IMR-90 (cell line): ENCODE measurements around the gene ARL8B. TPM values are rescaled to one million over a fixed set of nuclear protein-coding genes. Genes with fewer than 3 reads are reported as not detected.
A peak's percentile ranks its signal among the peaks of the same experiment; 100 is the strongest.

Source experiments
- ATAC-seq: fragments of 200-7000 bp; cut with Tn5 transposase; 2 replicates; pipeline ENCODE4 v1.9.1; 2020; ENCODE audit warnings: low read depth, mild to moderate bottlenecking, moderate library complexity
- BruUV-seq: library from RNA; stranded (reverse); fragments of 400-500 nt; replicated peaks from 2 replicates; lab custom pipeline; 2021; lab: Mats Ljungman, UMichigan
- CTCF ChIA-PET: fragments of 300-600 bp; formaldehyde crosslinking; extraction: SDS; loops from one replicate; lab custom pipeline; 2021; ENCODE audit warnings: antibody characterized with exemption; lab: Yijun Ruan, JAX
- POLR2A ChIA-PET: fragments of 300-600 bp; sonication (Branson Sonifier 250); formaldehyde crosslinking; loops from one replicate; lab custom pipeline; 2022; ENCODE audit warnings: antibody characterized with exemption; ENCODE audit not compliant: unreplicated experiment; lab: Charles Lee
- DNase-seq: peaks from one replicate; pipeline ENCODE4 v3.0.0; 2013
- H2AFZ ChIP-seq: replicated peaks from 2 replicates; pipeline ENCODE3; 2013; ENCODE audit warnings: low read length, mild to moderate bottlenecking; ENCODE audit not compliant: poor library complexity
- H2AK5ac ChIP-seq: 2 replicates; pipeline ENCODE4 v1.6.1; 2013; ENCODE audit warnings: low read depth, low read length, inconsistent platforms
- H2AK9ac ChIP-seq: replicated peaks from 2 replicates; pipeline ENCODE3; 2013; ENCODE audit warnings: mild to moderate bottlenecking, low read depth, low read length, moderate library complexity; ENCODE audit not compliant: poor library complexity
- H2BK120ac ChIP-seq: 2 replicates; pipeline ENCODE4 v1.6.1; 2013; ENCODE audit warnings: low read depth, low read length, inconsistent platforms
- H2BK15ac ChIP-seq: 3 replicates; pipeline ENCODE4 v1.6.1; 2013; ENCODE audit warnings: low read depth, low read length, inconsistent platforms
- H2BK20ac ChIP-seq: 2 replicates; pipeline ENCODE4 v1.6.1; 2013; ENCODE audit warnings: low read depth, mild to moderate bottlenecking, inconsistent platforms, low read length, moderate library complexity
- H2BK5ac ChIP-seq: 2 replicates; pipeline ENCODE4 v1.6.1; 2013; ENCODE audit warnings: mild to moderate bottlenecking, low read depth, low read length, inconsistent platforms; ENCODE audit not compliant: poor library complexity, severe bottlenecking
- H3K14ac ChIP-seq: replicated peaks from 2 replicates; pipeline ENCODE4 v1.6.1; 2013; ENCODE audit warnings: low read depth, low read length, inconsistent platforms
- H3K18ac ChIP-seq: 2 replicates; pipeline ENCODE4 v1.6.1; 2013; ENCODE audit warnings: low read depth, low read length, control low read depth
- H3K23ac ChIP-seq: 2 replicates; pipeline ENCODE4 v1.6.1; 2013; ENCODE audit warnings: low read depth, low read length, inconsistent platforms
- H3K27ac ChIP-seq: 2 replicates; pipeline ENCODE4 v1.5.1; 2013; ENCODE audit warnings: mild to moderate bottlenecking, control low read depth, low read length; ENCODE audit not compliant: insufficient read depth
- H3K27me3 ChIP-seq: 2 replicates; pipeline ENCODE4 v1.6.1; 2013; ENCODE audit warnings: low read length; ENCODE audit not compliant: control insufficient read depth, insufficient read depth
- H3K36me3 ChIP-seq: 2 replicates; pipeline ENCODE4 v1.6.1; 2013; ENCODE audit warnings: low read length, mixed read lengths; ENCODE audit not compliant: control insufficient read depth, insufficient read depth
- H3K4ac ChIP-seq: 2 replicates; pipeline ENCODE4 v1.6.1; 2013; ENCODE audit warnings: low read depth, low read length, inconsistent platforms
- H3K4me1 ChIP-seq: 2 replicates; pipeline ENCODE4 v1.6.1; 2013; ENCODE audit warnings: low read length, mixed read lengths; ENCODE audit not compliant: control insufficient read depth, insufficient read depth
- H3K4me2 ChIP-seq: 2 replicates; pipeline ENCODE4 v1.6.1; 2013; ENCODE audit warnings: low read depth, mild to moderate bottlenecking, control low read depth, low read length, moderate library complexity
- H3K4me3 ChIP-seq: 2 replicates; pipeline ENCODE4 v1.5.1; 2013; ENCODE audit warnings: low read depth, mild to moderate bottlenecking, control low read depth, low read length, moderate library complexity; ENCODE audit not compliant: insufficient read depth
- H3K56ac ChIP-seq: 2 replicates; pipeline ENCODE4 v1.6.1; 2013; ENCODE audit warnings: low read length, inconsistent platforms; ENCODE audit not compliant: insufficient read depth; ENCODE audit errors: extremely low read depth
- H3K79me1 ChIP-seq, 2 experiments: 2 replicates each; pipeline ENCODE4 v1.6.1; 2013; ENCODE audit warnings: low read length in 2 of 2, inconsistent platforms in 1 of 2, low read depth in 1 of 2
- H3K9ac ChIP-seq: 2 replicates; pipeline ENCODE4 v1.6.1; 2013; ENCODE audit warnings: low read depth, low read length, control low read depth
- H3K9me1 ChIP-seq: 2 replicates; pipeline ENCODE4 v1.6.1; 2013; ENCODE audit warnings: low read length, inconsistent platforms; ENCODE audit not compliant: insufficient read depth
- H3K9me3 ChIP-seq: 2 replicates; pipeline ENCODE4 v1.6.1; 2013; ENCODE audit warnings: low read length; ENCODE audit not compliant: control insufficient read depth, insufficient read depth
- H4K20me1 ChIP-seq: 2 replicates; pipeline ENCODE4 v1.6.1; 2013; ENCODE audit warnings: low read length, inconsistent platforms; ENCODE audit not compliant: insufficient read depth
- H4K5ac ChIP-seq: 2 replicates; pipeline ENCODE4 v1.6.1; 2013; ENCODE audit warnings: mild to moderate bottlenecking, low read depth, low read length, control low read depth
- H4K8ac ChIP-seq, 2 experiments: 2 replicates each; pipeline ENCODE4 v1.6.1; 2013; ENCODE audit warnings: low read depth in 2 of 2, low read length in 2 of 2, control low read depth in 1 of 2, inconsistent platforms in 1 of 2
- H4K91ac ChIP-seq: 2 replicates; pipeline ENCODE4 v1.6.1; 2013; ENCODE audit warnings: low read depth, low read length, inconsistent platforms; ENCODE audit not compliant: insufficient read depth
- CEBPB ChIP-seq: IDR thresholded peaks from 2 replicates; pipeline ENCODE4 v1.6.1; 2012; ENCODE audit warnings: low read depth, low read length, improper control_type of control experiment
- CHD1 ChIP-seq: IDR thresholded peaks from 2 replicates; pipeline ENCODE4 v1.6.1; 2012; ENCODE audit warnings: low read depth, low read length, improper control_type of control experiment
- FOS ChIP-seq: fragments of 150-350 bp; IDR thresholded peaks from 2 replicates; pipeline ENCODE4 v1.6.1; 2016; ENCODE audit warnings: low read depth, low read length
- MAFK ChIP-seq: IDR thresholded peaks from 2 replicates; pipeline ENCODE4 v1.6.1; 2012; ENCODE audit warnings: low read depth, low read length, improper control_type of control experiment
- MAZ ChIP-seq: IDR thresholded peaks from 2 replicates; pipeline ENCODE4 v1.6.1; 2012; ENCODE audit warnings: low read depth, mild to moderate bottlenecking, low read length, improper control_type of control experiment, moderate library complexity, borderline replicate concordance
- MXI1 ChIP-seq: IDR thresholded peaks from 2 replicates; pipeline ENCODE4 v1.6.1; 2012; ENCODE audit warnings: low read depth, mild to moderate bottlenecking, low read length, moderate library complexity, borderline replicate concordance
- NFE2L2 ChIP-seq: fragments of 150-350 bp; IDR thresholded peaks from 2 replicates; pipeline ENCODE4 v1.6.1; 2016; ENCODE audit warnings: low read depth, mild to moderate bottlenecking, low read length
- POLR2A ChIP-seq: IDR thresholded peaks from 2 replicates; pipeline ENCODE4 v1.6.1; 2012; ENCODE audit warnings: mild to moderate bottlenecking, low read depth, low read length
- RAD21 ChIP-seq: IDR thresholded peaks from 2 replicates; pipeline ENCODE4 v1.6.1; 2012; ENCODE audit warnings: low read length, improper control_type of control experiment
- RCOR1 ChIP-seq: IDR thresholded peaks from 2 replicates; pipeline ENCODE4 v1.6.1; 2012; ENCODE audit warnings: mild to moderate bottlenecking, low read length, improper control_type of control experiment; ENCODE audit not compliant: insufficient replicate concordance
- WGBS, 2 experiments: methylation state at CpG; one replicate each; pipeline versions ENCODE4 v1.1.5 to v1.1.7; 2013; ENCODE audit warnings: missing lambda C conversion rate in 2 of 2; ENCODE audit not compliant: insufficient read length in 1 of 2; ENCODE audit errors: extremely low coverage in 2 of 2; 5-methylcytosine and 5-hydroxymethylcytosine counted together
- dilution Hi-C: fragments of 300-500 bp; cut with HindIII; formaldehyde crosslinking; loops from one replicate; pipeline ENCODE4 v1.14.3; 2018; ENCODE audit warnings: low sequenced_read_pairs; ENCODE audit not compliant: unreplicated experiment
- in situ Hi-C: fragments of 300-500 bp; cut with MboI; formaldehyde crosslinking; loops from 3 replicates; pipeline ENCODE4 v1.14.3; 2019; ENCODE audit warnings: low sequenced_read_pairs, inconsistent platforms, mixed read lengths
- intact Hi-C: fragments of 100-400 bp; cut with micrococcal nuclease; formaldehyde crosslinking; loops from 2 replicates; pipeline ENCODE4 v1.10.0; 2022
- polyA plus RNA-seq, 3 experiments: library from polyadenylated mRNA; depleted of rRNA; stranded (reverse); fragments of >200 nt; gene quantifications; 2 replicates each; pipeline ENCODE4 v1.2.3, GENCODE V29; 2012; ENCODE audit warnings: low replicate concordance in 1 of 3
- total RNA-seq: library from RNA; depleted of rRNA; stranded (reverse); fragments of >200 nt; gene quantifications from 2 replicates; pipeline ENCODE4 v1.2.3, GENCODE V29; 2012
- TF ChIP-seq, protein P1 (sequence below): fragments of 150-350 bp; IDR thresholded peaks from 2 replicates; pipeline ENCODE4 v1.6.1; 2017; ENCODE audit warnings: mild to moderate bottlenecking, antibody characterized with exemption, low read length, low read depth
- TF ChIP-seq, protein P2 (sequence below): conservative IDR thresholded peaks from 2 replicates; pipeline ENCODE4 v1.5.1; 2012; ENCODE audit warnings: mild to moderate bottlenecking, low read depth, low read length, improper control_type of control experiment

Gene ARL8B
- total and polyA plus RNA-seq, 2 of the 4 experiments (the other 2 are of a cell fraction) = 32.3 to 47.0 TPM

GRCh38 chr3:5122741-5123706, 932 bp downstream of the ARL8B start:
- ChIA-PET POLR2A (no interaction called here), CTCF (no interaction called here)
- in situ Hi-C loops (loop anchor here (10.0 kb wide), 1 partner anchor 138 kb away; no protein-coding TSS in a partner anchor), dilution Hi-C loops (no loop called here), intact Hi-C loops (loop anchor here (1.0 to 5.0 kb wide), 5 partner anchors 64 to 466 kb away; partner anchors contain the start of genes BHLHE40 and EDEM1)
- Histone ChIP-seq H3K4me2 (peak overlapping the region; percentile 100), H2BK15ac (no peak overlapping the region), H2BK20ac (no peak overlapping the region), H4K91ac (peak overlapping the region; percentile 14; the same call in 1 of the 2 replicates), H2BK120ac (no peak overlapping the region), H3K4me3 (peak overlapping the region; percentile 92), H3K4me1 (peaks cover 2% of the 10 kb centered on the region; the same call in 1 of the 2 replicates), H2BK5ac (peak overlapping the region; percentile 70), H2AFZ (peak overlapping the region; percentile 97), H3K18ac (no peak overlapping the region), H3K4ac (peak overlapping the region; percentile 64), H4K5ac (no peak overlapping the region; the same call in 1 of the 2 replicates), H3K23ac (peak overlapping the region; percentile 75; the same call in 1 of the 2 replicates), H3K79me1 (peaks cover 0 to 20% of the 10 kb centered on the region in 2 experiments; a peak in 2 of 4 replicates), H3K56ac (0 out of 2 replicates have a peak overlapping the region, but pooled peaks have one; percentile 29), H3K27me3 (no peaks in the 10 kb centered on the region), H2AK9ac (peak overlapping the region; percentile 98), H3K36me3 (no peaks in the 10 kb centered on the region), H3K27ac (peak overlapping the region; percentile 86), H3K9me1 (0 out of 2 replicates have a peak, but pooled peaks cover 3% of the 10 kb centered on the region), H4K8ac (peak overlapping the region in 1 of 2 experiments; percentile 3; a peak in 1 of 4 replicates), H3K9me3 (no peaks in the 10 kb centered on the region), H3K9ac (peak overlapping the region; percentile 81), H4K20me1 (peaks cover 43% of the 10 kb centered on the region), H3K14ac (peak overlapping the region; percentile 7; the same call in 1 of the 2 replicates), H2AK5ac (peak overlapping the region; percentile 9; the same call in 1 of the 2 replicates)
- TSS peak; percentile 31 for BruUV-seq
- peak; percentile 30 for ATAC-seq
- peak; percentile 67 for DNase-seq
- 7 to 100% methylated on average over 1 to 6 of the region's 31 CpGs for WGBS, 2 experiments
- TF ChIP-seq MAFK (no peak), FOS (no peak), RAD21 (no peak), NFE2L2 (no peak), CHD1 (0 out of 2 replicates have a peak, but pooled peaks have one; percentile 5), RCOR1 (no peak), CEBPB (no peak), MAZ (no peak), POLR2A (no peak; the same call in 1 of the 2 replicates), MXI1 (0 out of 2 replicates have a peak, but pooled peaks have one; percentile 4)
- TF ChIP-seq, protein P1, sequence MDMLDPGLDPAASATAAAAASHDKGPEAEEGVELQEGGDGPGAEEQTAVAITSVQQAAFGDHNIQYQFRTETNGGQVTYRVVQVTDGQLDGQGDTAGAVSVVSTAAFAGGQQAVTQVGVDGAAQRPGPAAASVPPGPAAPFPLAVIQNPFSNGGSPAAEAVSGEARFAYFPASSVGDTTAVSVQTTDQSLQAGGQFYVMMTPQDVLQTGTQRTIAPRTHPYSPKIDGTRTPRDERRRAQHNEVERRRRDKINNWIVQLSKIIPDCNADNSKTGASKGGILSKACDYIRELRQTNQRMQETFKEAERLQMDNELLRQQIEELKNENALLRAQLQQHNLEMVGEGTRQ = no peak
- TF ChIP-seq, protein P2, sequence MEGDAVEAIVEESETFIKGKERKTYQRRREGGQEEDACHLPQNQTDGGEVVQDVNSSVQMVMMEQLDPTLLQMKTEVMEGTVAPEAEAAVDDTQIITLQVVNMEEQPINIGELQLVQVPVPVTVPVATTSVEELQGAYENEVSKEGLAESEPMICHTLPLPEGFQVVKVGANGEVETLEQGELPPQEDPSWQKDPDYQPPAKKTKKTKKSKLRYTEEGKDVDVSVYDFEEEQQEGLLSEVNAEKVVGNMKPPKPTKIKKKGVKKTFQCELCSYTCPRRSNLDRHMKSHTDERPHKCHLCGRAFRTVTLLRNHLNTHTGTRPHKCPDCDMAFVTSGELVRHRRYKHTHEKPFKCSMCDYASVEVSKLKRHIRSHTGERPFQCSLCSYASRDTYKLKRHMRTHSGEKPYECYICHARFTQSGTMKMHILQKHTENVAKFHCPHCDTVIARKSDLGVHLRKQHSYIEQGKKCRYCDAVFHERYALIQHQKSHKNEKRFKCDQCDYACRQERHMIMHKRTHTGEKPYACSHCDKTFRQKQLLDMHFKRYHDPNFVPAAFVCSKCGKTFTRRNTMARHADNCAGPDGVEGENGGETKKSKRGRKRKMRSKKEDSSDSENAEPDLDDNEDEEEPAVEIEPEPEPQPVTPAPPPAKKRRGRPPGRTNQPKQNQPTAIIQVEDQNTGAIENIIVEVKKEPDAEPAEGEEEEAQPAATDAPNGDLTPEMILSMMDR = peak; percentile 6; the same call in 1 of the 2 replicates
